HG02642 (cell line): ENCODE measurements around the gene EZR.
"Not testable (repeated sequence)": the region's sequence is repeated elsewhere in the genome, so short reads cannot be mapped to it uniquely, and the experiment has no call there.

Experiments
- ATAC-seq: cut with Tn5 transposase; IDR thresholded peaks from one replicate; pipeline ENCODE4 v1.9.1; 2021; ENCODE audit warnings: mild to moderate bottlenecking; ENCODE audit not compliant: unreplicated experiment, poor library complexity

EZR gene

DNA sequence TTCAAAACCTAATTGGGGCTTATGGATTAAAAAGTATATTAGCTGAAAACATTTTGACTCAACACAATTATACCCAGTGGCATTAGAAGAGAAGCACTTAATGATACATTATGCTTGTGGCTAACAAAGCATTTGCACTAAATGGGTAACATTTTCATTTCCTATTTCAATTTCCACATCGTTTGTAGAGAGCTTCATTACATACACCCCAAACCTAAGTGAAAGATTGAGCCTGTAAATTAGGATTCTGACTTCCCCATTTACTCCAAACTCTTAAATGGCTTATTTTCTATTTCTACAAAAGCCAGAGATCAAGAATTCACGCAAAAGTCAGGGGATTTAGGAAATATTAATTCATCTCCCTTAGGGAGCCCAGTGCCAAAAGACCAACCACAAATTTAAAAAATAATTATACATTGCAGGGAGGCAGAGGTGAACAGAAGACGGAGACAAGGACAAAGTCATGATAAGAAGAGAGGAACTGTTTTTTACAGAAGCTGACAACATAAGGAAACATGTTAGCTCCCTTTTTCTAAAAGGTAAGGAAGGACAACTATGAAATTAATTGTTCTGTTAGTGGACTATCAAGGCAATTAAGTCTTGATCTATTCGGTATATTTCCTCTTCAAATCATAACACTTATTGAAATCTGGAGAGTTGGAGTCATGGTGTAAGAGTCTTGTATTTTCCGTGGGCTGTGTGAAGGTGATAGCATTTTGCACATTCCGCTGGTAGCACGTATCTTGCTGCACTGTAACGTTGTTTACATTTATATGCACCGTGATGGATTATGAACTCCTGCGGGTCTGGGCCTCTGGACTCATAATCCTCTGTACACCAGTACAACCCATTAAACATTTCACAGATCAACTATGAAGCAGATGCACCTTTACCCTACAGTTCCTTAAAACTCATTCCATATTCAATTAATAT, 24.8 kb upstream of the EZR start:
- no peak for ATAC-seq

DNA sequence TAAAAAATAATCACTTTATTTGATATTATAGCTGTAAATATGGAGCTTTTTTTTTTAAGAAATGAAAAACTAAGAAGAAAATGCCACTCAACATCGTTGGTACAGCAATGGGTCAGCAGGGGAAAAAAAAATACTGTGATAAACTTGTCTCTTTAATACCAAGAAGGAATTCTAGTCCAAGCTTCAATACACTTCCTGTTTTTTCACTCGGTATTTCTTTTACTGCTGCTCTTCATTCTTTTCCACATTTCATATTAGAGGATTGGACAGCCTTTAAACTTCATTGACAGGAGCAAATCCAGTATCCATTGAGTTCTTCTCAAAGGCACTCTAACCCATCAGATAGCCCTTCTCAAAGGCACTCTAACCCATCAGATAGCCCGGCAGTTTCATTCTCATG, 22.2 kb upstream of the EZR start:
- no peak for ATAC-seq

DNA sequence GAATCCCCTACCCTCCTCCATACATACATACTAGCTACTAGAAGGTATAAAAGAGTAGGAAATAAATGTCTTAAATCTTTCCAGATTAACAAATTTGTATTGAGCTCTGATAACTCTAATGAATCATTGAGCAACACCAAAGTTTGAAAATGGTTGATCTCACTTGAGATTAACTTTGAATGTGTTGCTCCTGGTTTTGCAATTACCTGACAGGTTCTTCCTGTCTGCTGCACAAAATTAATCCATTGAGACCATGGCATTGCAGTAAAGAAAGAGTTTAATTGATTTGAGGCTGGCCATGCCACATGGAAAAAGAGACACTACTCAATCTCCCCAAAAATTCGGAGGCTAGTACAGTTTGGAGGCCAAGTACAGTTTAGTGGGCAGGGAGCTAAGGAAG, 21.3 kb upstream of the EZR start:
- ATAC-seq, result no peak

DNA sequence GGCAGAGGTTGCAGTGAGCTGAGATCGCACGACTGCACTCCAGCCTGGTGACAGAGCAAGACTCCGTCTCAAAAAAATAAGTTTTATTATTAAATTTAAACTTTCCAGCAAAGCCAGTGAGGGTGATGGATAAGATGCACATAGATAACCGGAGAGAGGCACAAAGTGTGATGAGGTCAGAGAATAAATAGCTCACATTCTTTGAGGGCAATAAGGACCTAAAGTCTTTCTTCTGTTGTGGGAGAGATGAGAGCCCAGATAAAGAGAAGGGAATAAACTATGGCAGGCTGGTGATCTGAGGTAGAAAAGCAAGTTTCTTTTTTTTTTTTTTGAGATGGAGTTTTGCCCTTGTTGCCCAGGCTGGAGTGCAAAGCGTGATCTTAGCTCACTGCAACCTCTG, 20.6 kb upstream of the EZR start:
- ATAC-seq, result no peak

DNA sequence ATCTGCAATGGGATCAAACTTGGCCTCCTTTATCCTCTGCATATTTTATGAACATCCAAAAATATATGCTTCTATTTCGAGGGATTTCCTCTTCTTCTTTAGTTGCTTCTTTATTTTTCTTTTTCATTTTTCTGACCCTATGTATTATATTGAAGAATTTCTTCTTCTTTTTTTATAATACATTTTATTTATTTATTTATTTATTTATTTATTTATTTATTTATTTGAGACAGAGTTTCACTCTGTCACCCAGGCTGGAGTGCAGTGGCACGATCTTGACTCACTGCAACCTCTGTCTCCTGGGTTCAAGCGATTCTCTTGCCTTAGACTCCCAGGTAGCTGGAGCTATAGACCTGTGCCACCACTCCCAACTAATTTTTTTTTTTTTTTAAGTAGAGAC, 19.6 kb upstream of the EZR start:
- ATAC-seq, result not testable (repeated sequence)

DNA sequence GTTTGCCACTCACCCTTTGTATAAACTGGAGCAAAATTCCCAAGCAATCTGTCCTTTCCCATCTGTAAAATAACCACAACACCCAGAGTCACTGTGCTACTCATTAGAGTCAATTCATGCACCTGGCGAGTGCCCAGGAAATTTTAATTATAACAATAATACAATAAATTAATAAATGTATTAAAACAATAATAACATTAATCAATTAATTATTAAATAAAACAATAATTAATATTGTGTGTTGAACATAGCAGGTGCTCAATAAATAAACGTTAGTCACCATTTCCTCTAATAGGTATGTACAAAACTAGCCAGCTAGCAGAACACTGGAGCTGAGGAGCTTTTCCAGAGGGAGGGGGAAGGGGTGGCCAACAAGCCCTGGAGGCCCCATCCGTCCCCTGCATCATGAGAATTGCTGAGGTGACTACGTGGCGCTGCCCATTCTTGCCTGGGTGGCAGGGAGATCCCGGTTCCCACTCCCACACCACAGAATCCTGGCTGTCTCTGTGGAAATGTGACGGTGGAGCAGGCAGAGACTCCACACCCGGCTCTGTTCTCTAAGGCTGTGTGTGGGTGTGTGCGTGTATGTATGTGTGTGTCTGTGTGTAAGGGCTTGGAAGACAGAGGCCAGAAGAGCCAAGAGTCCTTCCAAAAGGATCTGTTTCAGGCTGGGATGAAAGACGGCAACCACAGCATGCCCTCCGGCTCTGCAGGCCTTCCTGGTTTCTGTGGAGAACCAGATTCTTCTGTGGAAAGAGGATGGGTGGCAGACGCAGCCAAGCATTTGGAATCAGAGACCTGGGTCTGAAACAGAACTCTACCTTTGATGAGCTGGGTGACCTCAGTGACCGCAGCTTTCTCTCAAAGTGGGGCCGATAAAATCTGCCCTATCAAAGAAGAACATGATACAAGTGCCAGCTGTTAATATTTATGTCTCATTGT, 18.8 kb upstream of the EZR start:
- ATAC-seq, result no peak

DNA sequence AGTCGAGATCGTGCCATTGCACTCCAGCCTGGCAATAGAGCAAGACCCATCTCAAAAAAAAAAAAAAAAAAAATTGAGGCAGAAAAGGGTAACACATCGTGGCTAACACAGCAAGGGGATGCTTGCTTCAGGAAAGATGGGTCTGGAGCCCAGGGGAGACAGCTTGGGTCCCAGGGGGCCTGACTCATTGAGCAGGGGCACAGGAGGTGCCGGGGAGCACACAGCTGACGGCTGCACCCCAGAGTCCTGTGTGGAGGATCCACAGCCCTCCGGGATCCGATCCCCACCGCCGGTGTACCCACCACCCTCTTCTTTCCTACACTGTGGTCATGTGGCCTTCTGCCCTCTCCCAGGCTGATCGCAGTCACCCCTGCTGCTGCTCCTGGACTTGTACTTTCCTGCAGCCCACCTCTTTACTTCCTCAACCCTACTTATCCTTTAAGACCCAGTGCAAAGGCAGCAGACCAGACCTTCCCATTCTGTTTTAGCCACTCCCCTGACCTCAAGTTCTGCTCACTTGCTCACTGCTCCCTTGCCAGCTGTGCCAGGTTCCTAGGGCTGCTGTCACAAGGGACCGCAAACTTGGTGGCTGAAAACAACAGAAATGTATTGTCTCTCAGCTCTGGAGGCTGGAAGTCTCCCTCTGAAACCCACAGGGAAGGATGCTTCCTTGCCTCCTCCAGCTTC, 17.6 kb upstream of the EZR start:
- ATAC-seq, result no peak

DNA sequence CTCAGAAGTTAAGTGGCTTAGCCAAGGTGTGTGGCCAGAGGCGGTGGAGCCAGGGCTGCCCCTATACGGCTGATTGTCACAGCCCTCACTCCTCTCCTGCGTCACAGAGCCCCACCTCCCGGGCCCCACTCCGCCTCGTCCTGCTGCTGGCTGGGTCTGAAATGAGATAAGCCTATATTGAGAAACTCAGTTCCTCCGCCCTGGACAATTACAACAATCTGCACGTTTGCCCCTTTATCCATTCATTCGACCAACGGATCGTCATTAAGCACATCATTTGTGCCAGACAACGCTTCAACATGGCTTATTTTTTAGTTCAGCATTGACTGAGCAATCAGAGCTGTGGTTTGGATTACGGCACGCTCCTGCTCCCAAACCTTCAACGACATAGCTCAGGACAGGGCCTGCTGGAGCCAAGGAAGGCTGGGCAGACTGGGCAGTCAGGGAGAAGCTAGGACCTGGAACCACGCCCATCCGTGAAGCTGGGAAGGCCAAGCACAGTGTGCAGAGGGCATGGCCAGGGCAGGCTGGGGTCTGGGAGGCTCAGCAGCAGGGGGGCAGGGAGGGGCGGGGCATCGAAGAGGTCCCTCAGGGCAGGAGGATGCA, 16.6 kb upstream of the EZR start:
- ATAC-seq, result no peak

DNA sequence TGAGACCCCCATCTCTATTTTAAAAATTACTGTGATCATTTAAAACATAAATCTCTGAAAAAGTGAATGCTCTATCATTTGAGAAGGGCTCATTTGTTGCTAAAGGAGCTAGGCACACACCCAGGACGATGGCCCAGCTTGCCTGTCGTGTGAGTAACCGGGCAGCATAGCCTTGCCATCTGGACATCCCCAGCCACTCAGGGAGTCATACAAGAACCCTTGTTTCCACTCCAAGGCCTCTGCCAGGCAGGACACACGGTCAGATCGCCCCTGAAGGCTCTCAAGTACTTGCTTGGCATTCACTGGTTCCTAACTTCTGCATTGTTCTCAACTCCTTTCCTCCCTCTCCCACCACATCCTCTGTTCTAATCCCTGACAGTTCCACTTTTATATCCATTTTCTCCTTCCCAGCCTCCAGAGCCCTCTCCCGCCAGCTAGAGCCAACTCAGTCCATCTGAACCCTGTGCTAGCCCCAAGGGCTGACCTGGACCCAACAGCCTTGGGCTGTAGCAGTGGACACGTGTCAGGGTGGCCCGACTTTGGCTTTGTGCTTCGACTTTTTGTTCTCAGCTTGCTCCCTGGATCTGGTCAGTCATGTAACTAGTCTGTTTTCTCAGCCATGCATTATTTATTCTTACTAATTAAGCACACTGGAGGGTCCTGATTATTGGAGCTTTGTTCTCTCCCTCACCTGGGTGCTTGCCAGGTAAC, 15.7 kb upstream of the EZR start:
- no peak for ATAC-seq

DNA sequence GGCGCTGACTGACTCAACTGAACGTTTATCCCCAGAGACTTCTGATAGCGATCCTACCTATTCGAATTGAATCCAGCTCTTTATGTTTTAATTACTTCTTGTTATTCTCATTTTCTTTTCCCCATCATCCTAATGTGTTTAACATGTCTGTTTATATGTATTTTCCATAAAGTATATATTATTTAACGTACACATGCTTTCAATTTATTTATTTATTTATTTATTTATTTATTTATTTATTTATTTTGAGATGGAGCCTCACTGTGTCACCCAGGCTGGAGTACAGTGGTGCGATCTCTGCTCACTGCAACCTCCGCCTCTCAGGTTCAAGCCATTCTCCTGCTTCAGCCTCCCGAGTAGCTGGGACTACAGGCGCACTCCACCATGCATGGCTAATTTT, 13.6 kb upstream of the EZR start:
- not testable (repeated sequence) for ATAC-seq

DNA sequence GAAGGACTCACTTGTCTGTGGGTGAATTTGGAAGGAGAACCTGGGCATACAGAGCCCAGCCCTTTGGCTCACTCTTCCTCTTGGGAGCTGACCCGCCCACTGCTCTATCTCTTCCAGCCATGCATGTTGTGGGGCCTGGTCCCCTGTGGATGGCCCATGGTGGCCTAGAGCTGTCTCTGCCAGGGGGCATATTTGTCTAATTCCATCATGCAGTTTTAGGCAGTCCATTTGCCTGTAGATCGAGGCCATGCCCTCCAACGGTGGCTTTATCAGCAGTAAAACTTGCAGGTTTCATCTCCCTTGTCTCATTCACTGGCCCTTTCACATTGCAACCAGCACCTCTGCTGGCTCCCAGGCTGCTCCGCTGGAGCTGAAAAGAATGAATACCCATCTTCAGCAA, 12.9 kb upstream of the EZR start:
- ATAC-seq, result no peak

DNA sequence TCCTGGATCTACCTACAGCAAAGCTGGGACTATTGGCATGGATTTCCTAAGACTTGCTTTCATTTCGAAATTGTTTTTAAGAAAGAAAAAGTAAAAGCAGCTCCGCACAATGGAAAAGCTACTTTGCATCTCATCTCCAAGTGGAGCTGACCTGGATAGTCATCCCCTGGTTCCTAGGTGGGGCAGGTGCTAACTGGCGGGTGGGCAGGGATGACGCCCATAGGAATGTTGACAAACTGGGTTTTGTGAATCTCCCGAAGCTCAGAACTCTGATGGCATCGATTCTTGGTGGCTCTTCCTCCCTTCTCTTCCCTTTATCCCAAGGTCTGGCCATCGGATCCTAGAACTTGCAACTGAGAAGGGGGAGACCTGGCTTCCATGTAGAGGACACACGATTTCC, 12.4 kb upstream of the EZR start:
- ATAC-seq, result no peak

DNA sequence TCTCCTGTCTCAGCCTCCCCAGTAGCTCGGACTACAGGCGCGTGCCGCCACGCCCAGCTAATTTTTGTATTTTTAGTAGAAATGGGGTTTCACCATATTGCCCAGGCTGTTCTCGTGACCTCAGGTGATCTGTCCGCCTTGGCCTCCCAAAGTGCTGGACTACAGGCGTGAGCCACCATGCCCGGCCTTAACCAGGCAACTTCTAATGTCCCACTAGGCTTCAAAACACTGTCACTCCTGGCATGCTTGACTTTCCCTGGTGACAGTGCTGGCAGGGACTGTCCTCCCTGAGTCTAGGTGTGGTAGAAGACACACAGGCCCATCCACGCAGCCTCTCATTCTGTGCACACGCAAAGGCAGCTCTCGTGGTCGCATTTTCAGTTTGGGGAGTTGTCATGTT, 11.6 kb upstream of the EZR start:
- ATAC-seq, result no peak

DNA sequence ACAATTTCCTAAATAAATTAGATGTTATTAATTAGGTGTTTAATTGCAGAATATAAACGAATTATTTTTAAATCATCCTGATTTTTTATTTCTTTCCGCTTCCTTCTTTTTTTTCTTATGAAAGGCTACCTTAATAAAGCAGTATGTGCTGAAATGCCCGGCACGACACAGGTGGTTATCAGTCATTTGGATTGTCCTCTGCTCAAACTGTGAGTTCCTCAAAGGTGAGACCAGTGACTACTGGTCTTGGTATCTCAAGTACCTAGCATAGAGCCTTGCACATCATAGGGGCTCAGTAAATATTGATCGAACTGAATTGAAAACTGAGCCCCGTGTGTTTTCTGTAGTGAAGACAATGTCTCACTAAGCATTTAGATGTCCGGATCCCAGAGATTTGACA, 9.6 kb upstream of the EZR start:
- no peak for ATAC-seq

DNA sequence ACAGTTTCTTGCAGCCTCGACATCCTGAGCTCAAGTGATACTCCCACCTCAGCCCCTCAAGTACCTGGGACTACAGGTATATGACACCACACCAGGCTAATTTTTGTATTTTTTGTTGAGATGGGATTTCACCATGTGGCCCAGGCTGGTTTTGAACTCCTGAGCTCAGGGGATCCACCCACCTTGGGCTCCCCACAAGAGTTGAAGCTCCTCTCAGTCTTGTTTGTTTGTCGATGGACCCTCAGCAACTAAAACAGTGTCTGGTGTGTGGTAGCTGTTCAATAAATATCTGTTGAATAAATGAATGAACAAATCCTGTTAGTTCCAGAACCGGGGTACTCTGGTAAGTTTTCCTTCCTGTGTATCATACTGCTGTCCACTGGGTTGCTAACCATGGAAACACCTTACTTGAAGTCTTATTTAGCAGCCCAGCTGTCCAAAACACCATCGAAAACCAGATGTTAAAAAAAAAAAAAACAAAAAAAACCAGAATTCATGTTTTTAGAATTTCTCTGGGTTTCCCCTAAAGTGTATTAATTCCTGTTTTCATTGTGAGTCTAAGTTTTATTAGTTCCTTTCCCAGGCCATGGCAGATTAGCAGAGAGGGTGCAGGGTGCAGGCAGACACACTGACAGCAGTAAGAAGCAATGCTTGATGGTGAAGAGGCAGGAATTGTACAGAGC, 7.8 kb upstream of the EZR start:
- ATAC-seq, result peak; percentile 63

DNA sequence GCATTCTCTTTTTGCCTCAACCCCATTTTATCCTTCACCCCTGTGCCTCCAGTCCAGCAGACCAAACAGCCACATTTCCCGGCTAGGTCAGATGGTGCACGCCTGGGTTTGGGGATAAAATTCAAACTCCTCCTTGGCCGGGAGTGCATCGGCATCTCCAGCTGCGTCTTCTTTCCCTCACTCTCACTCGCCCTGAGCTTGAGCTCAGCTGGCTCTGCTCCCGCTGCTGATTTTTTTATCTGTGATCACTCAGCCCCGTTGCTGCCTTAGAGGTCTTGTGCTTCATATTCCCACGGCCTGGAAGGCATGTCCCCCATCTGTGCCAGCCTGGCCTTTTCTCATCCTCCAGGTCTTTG, 6.8 kb upstream of the EZR start:
- no peak for ATAC-seq

DNA sequence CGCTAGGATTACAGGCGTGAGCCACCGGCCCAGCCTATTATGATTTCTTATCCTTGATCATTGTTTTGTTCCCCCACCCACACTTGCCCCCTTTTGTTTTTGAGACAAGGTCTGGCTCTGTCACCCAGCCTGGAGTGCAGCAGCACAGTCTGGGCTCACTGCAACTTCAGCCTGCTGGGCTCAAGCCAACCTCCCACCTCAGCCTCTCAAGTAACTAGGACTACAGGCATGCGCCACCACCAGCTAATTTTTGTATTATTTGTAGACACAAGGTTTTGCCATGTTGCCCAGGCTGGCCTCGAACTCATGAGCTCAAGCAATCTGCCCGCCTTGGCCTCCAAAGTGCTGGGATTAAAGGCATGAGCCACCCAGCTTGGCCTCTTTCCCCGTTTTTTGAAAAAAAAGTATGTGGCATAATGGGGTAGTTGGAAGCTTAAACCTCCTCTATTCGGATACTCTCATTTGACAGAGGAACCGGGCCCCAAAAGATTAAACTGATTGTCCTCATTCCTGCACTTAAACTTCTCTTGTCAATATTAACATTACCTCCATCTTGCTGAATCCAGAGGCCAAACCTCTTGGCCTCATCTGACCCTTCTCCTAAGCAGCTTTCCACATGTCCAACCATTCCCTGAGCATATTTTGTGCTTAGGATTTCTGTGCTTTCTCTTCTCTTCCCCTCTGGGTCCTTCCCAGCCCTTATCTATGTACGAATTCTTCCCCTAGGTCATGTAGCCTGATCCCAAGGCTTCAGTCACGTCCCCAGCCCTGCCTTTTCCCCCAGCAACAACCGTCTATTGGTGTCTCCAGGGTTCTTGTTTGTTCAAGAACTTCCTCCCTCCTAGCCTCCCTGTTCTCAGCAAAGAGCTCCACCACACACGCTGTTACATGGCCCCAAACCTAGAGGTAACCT, 6.1 kb upstream of the EZR start:
- no peak for ATAC-seq

DNA sequence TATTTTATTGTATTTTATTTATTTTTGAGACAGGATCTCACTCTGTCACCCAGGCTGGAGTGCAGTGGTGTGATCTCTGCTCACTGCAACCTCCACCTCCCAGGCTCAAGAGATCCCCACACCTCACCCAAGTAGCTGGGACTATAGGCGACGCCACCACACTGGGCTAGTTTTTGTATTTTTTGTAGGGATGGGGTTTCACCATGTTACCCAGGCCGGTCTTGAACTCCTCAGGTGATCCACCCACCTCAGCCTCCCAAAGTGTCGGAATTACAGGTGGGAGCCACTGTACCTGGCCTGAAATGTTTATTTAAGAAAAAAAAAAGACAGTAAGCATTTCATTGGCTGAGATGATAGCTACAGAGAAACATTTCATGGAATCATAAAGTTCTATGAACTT, 4.4 kb upstream of the EZR start:
- not testable (repeated sequence) for ATAC-seq
